GM20000 (cell line): Measurements from ENCODE around the gene TSSC4.

Experiments used
- DNase-seq: peaks from one replicate; pipeline ENCODE4 v3.0.0; 2012; ENCODE audit warnings: low spot score
- TF ChIP-seq, protein P1 (sequence below): IDR thresholded peaks from 2 replicates; pipeline ENCODE4 v1.5.1; 2012; ENCODE audit warnings: mild to moderate bottlenecking, control low read depth; ENCODE audit errors: extremely low read depth, missing control alignments

TSSC4 gene

GRCh38 chr11:2390725-2391151, 9.8 kb upstream of the TSSC4 start:
- DNase-seq: no peak
- TF ChIP-seq, protein P1, sequence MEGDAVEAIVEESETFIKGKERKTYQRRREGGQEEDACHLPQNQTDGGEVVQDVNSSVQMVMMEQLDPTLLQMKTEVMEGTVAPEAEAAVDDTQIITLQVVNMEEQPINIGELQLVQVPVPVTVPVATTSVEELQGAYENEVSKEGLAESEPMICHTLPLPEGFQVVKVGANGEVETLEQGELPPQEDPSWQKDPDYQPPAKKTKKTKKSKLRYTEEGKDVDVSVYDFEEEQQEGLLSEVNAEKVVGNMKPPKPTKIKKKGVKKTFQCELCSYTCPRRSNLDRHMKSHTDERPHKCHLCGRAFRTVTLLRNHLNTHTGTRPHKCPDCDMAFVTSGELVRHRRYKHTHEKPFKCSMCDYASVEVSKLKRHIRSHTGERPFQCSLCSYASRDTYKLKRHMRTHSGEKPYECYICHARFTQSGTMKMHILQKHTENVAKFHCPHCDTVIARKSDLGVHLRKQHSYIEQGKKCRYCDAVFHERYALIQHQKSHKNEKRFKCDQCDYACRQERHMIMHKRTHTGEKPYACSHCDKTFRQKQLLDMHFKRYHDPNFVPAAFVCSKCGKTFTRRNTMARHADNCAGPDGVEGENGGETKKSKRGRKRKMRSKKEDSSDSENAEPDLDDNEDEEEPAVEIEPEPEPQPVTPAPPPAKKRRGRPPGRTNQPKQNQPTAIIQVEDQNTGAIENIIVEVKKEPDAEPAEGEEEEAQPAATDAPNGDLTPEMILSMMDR: no peak

- TF ChIP-seq, protein P1: no peak
Measured at GRCh38 chr11:2391181-2391975, 9.2 kb upstream of the TSSC4 start.

GRCh38 chr11:2392241-2392959, 8.2 kb upstream of the TSSC4 start:
- no peak for DNase-seq
- TF ChIP-seq, protein P1: no peak

More at GRCh38 chr11:2391181-2391975, 9.2 kb upstream of the TSSC4 start:
- DNase-seq: no peak

- TF ChIP-seq, protein P1: no peak
- DNase-seq: peak; percentile 60
Measured at GRCh38 chr11:2393111-2393868, 7.3 kb upstream of the TSSC4 start.

GRCh38 chr11:2393941-2394817, 6.4 kb upstream of the TSSC4 start:
- TF ChIP-seq, protein P1: no peak
- no peak for DNase-seq

- TF ChIP-seq, protein P1: no peak
- DNase-seq: no peak
Measured at GRCh38 chr11:2394818-2395105, 5.8 kb upstream of the TSSC4 start.
